RWPE2 (cell line): ENCODE data around the gene ZNF283.
"Not testable (repeated sequence)": the region's sequence is repeated elsewhere in the genome, so short reads cannot be mapped to it uniquely, and the experiment has no call there.

Source experiments
- ATAC-seq: fragments of 200-7000 bp; cut with Tn5 transposase; 3 replicates; pipeline ENCODE4 v1.9.1; 2021; ENCODE audit warnings: low read depth
- DNase-seq: peaks from one replicate; pipeline ENCODE4 v3.0.0-alpha.2; 2020; ENCODE audit warnings: low spot score
- H3K27ac ChIP-seq: fragments of 450-650 bp; 2 replicates; pipeline ENCODE4 v1.5.1; 2017; ENCODE audit warnings: mild to moderate bottlenecking; ENCODE audit not compliant: poor library complexity, severe bottlenecking
- H3K27me3 ChIP-seq: fragments of 250-450 bp; sonication (Bioruptor Pico); 2 replicates; pipeline ENCODE4 v1.5.1; 2021; ENCODE audit warnings: mild to moderate bottlenecking, moderate library complexity; ENCODE audit not compliant: insufficient read depth, poor library complexity, severe bottlenecking
- H3K36me3 ChIP-seq: fragments of 250-450 bp; sonication (Bioruptor Pico); 2 replicates; pipeline ENCODE4 v1.5.1; 2020; ENCODE audit warnings: low read depth, mild to moderate bottlenecking, moderate library complexity
- H3K4me1 ChIP-seq: fragments of 250-450 bp; sonication (Bioruptor Pico); 2 replicates; pipeline ENCODE4 v1.5.1; 2021; ENCODE audit warnings: mild to moderate bottlenecking, moderate library complexity; ENCODE audit not compliant: insufficient read depth, poor library complexity, severe bottlenecking
- H3K4me3 ChIP-seq: fragments of 250-450 bp; sonication (Bioruptor Pico); 2 replicates; pipeline ENCODE4 v1.5.1; 2021; ENCODE audit warnings: mild to moderate bottlenecking, moderate library complexity; ENCODE audit not compliant: severe bottlenecking
- H3K9me3 ChIP-seq: fragments of 250-450 bp; sonication (Bioruptor Pico); 2 replicates; pipeline ENCODE4 v1.5.1; 2021; ENCODE audit warnings: mild to moderate bottlenecking, moderate library complexity; ENCODE audit not compliant: severe bottlenecking
- CTCF ChIP-seq: fragments of 450-650 bp; IDR thresholded peaks from one replicate; pipeline ENCODE4 v1.5.1; 2017; ENCODE audit warnings: mild to moderate bottlenecking, moderate library complexity; ENCODE audit not compliant: poor library complexity, severe bottlenecking

The ZNF283 gene

GRCh38 chr19:43798546-43799409 lies 28.3 kb upstream of the ZNF283 start:
- peak overlapping the region; percentile 44 for H3K4me3 ChIP-seq
- H3K4me1 ChIP-seq, result peaks cover 8% of the 10 kb centered on the region
- TF ChIP-seq CTCF, result no peak
- H3K27ac ChIP-seq, result peak overlapping the region; percentile 19
- ATAC-seq, result peak; percentile 90
- no peaks in the 10 kb centered on the region for H3K36me3 ChIP-seq
- H3K27me3 ChIP-seq, result no peaks in the 10 kb centered on the region
- peak; percentile 89 for DNase-seq
- no peaks in the 10 kb centered on the region for H3K9me3 ChIP-seq

- no peak for TF ChIP-seq CTCF
- Histone ChIP-seq H3K4me1 (peaks cover 8% of the 10 kb centered on the region), H3K9me3 (no peaks in the 10 kb centered on the region), H3K27ac (peak overlapping the region; percentile 19), H3K4me3 (no peak overlapping the region), H3K36me3 (no peaks in the 10 kb centered on the region), H3K27me3 (no peaks in the 10 kb centered on the region)
- DNase-seq (no peak), ATAC-seq (peak; percentile 59)
Measured at GRCh38 chr19:43799502-43800142, 27.5 kb upstream of the ZNF283 start.

GRCh38 chr19:43802216-43802951 lies 24.7 kb upstream of the ZNF283 start, which contains the start of gene LYPD5:
LYPD5 (minus strand) TSS chr19:43802447; CDS start chr19:43802380, 67 bp downstream.
- ATAC-seq (no peak), DNase-seq (no peak)
- H3K4me1 ChIP-seq, result peaks cover 8% of the 10 kb centered on the region
- H3K27me3 ChIP-seq, result no peaks in the 10 kb centered on the region
- no peak within 1 kb of the TSS for H3K27ac ChIP-seq
- no peaks in the 10 kb centered on the region for H3K9me3 ChIP-seq
- H3K4me3 ChIP-seq, result no peak within 1 kb of the TSS
- no peak for TF ChIP-seq CTCF
- no peaks in the 10 kb centered on the region for H3K36me3 ChIP-seq

- no peaks in the 10 kb centered on the region for H3K9me3 ChIP-seq
- ATAC-seq, result no peak
- no peak overlapping the region for H3K4me3 ChIP-seq
Measured at GRCh38 chr19:43804432-43804831, 22.7 kb upstream of the ZNF283 start.

GRCh38 chr19:43806401-43806800 lies 20.7 kb upstream of the ZNF283 start:
- not testable (repeated sequence) for H3K9me3 ChIP-seq, H3K27ac ChIP-seq, H3K36me3 ChIP-seq, DNase-seq, H3K27me3 ChIP-seq, H3K4me3 ChIP-seq, H3K4me1 ChIP-seq, ATAC-seq

More at GRCh38 chr19:43804432-43804831, 22.7 kb upstream of the ZNF283 start:
- Histone ChIP-seq H3K27ac (no peak overlapping the region), H3K36me3 (no peaks in the 10 kb centered on the region), H3K27me3 (no peaks in the 10 kb centered on the region), H3K4me1 (peaks cover 7% of the 10 kb centered on the region)
- TF ChIP-seq CTCF, result no peak
- DNase-seq, result no peak
